Chondrocyte (in vitro differentiated cells): Measurements from ENCODE around the gene LYL1. TPM values are rescaled to one million over a fixed set of nuclear protein-coding genes. Genes with fewer than 3 reads are reported as not detected.

Experiments
- DNase-seq: peaks from one replicate; pipeline ENCODE4 v3.0.0; 2021; ENCODE audit warnings: mixed read lengths, low spot score
- H3K27ac Mint-ChIP-seq: one replicate; pipeline ENCODE4 v1.8.0; 2021; ENCODE audit warnings: mild to moderate bottlenecking, moderate library complexity, mixed read lengths; ENCODE audit not compliant: unreplicated experiment
- H3K27me3 Mint-ChIP-seq: 2 replicates; pipeline ENCODE4 v1.8.0; 2021; ENCODE audit warnings: low read depth, mixed read lengths
- H3K36me3 Mint-ChIP-seq: 2 replicates; pipeline ENCODE4 v1.8.0; 2021; ENCODE audit warnings: low read depth, mixed read lengths
- H3K4me1 Mint-ChIP-seq: 2 replicates; pipeline ENCODE4 v1.8.0; 2021; ENCODE audit warnings: low read depth, mild to moderate bottlenecking, mixed read lengths
- H3K4me3 Mint-ChIP-seq: one replicate; pipeline ENCODE4 v1.8.0; 2021; ENCODE audit warnings: mild to moderate bottlenecking, moderate library complexity, mixed read lengths; ENCODE audit not compliant: unreplicated experiment
- H3K9me3 Mint-ChIP-seq: 2 replicates; pipeline ENCODE4 v1.8.0; 2021; ENCODE audit warnings: low read depth, mixed read lengths
- CTCF ChIP-seq: fragments of 200-600 bp; sonication (generic); IDR thresholded peaks from 2 replicates; pipeline ENCODE4 v1.5.0; 2021; ENCODE audit warnings: antibody characterized with exemption, mild to moderate bottlenecking, moderate library complexity
- total RNA-seq: library from RNA; stranded (reverse); gene quantifications from 3 replicates; pipeline ENCODE4 v1.2.1, GENCODE V29; 2021

LYL1 gene
- total RNA-seq, 1 donor from 2014 or later: 0.47 TPM

- Mint-ChIP-seq H3K4me1 (peaks cover 10% of the 10 kb centered on the region), H3K4me3 (no peak overlapping the region), H3K27ac (no peak overlapping the region), H3K9me3 (no peaks in the 10 kb centered on the region), H3K36me3 (peaks cover 15% of the 10 kb centered on the region), H3K27me3 (no peaks in the 10 kb centered on the region)
- TF ChIP-seq CTCF: no peak
- DNase-seq: no peak
These were observed 32.1 kb downstream of the LYL1 start for GRCh38 chr19:13070425-13071140.

- peaks cover 1% of the 10 kb centered on the region for H3K27me3 Mint-ChIP-seq
- no peak overlapping the region for H3K27ac Mint-ChIP-seq
These were observed 33.0 kb downstream of the LYL1 start for GRCh38 chr19:13069415-13070359.

GRCh38 chr19:13068085-13068846 is 34.4 kb downstream of the LYL1 start:
- Mint-ChIP-seq H3K4me1 (peaks cover 19% of the 10 kb centered on the region), H3K27ac (no peak overlapping the region), H3K4me3 (no peak overlapping the region), H3K27me3 (peaks cover 1% of the 10 kb centered on the region), H3K36me3 (peaks cover 4% of the 10 kb centered on the region), H3K9me3 (no peaks in the 10 kb centered on the region)
- no peak for TF ChIP-seq CTCF
- DNase-seq: no peak

More at GRCh38 chr19:13069415-13070359, 33.0 kb downstream of the LYL1 start:
- Mint-ChIP-seq H3K4me1 (peaks cover 10% of the 10 kb centered on the region), H3K4me3 (no peak overlapping the region), H3K9me3 (no peaks in the 10 kb centered on the region), H3K36me3 (peaks cover 12% of the 10 kb centered on the region)
- TF ChIP-seq CTCF: peak; percentile 8
- no peak for DNase-seq

- DNase-seq: no peak
- H3K9me3 Mint-ChIP-seq: no peaks in the 10 kb centered on the region
- peaks cover 1% of the 10 kb centered on the region for H3K36me3 Mint-ChIP-seq
- H3K27ac Mint-ChIP-seq: no peak overlapping the region
- no peak overlapping the region for H3K4me3 Mint-ChIP-seq
- TF ChIP-seq CTCF: no peak
- H3K27me3 Mint-ChIP-seq: peaks cover 1% of the 10 kb centered on the region
- peaks cover 26% of the 10 kb centered on the region for H3K4me1 Mint-ChIP-seq
These were observed 35.5 kb downstream of the LYL1 start for GRCh38 chr19:13066933-13067807.
